ENCODE measurements around the gene CCDC158.

Gene CCDC158

DNA sequence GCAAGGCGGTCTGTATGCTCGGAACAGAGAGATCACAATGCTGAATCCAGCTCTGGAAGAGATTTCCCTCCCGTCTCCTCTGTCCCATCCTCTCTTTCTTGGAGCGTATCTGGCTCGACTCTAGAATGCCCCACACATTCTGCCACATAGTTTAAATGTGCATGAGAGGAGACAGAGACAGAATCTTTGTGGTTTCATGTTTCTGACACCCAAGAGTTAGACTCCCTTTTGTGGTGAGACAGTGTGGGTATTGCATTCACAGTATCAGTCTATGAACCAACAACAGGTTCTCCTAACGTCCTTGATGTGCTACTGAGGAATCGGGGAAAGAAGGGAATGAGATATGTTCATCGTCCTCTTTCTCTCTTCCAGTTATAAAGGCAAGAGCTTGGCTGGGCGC is 144.1 kb downstream of the CCDC158 start:
- no peak for DNase-seq

GRCh38 chr4:76275486-76276124 is 145.3 kb downstream of the CCDC158 start:
- DNase-seq = no peak

DNA sequence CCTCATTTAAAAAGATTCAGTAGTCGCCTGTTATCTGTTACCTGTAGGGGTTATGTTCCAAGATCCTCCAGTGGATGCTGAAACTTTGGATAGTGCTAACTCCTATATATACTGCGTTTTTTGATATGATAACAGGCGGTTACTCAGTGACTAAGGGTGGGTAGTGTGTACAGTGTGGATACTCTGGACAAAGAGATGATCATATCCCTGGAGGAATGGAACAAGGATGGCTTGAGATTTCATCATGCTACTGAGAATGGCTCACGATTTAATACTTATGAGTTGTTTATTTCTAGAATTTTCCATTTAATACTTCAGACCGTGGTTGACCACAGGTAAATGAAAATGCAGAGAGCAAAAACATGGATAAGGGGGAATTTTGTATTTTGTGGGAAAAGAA is 147.9 kb downstream of the CCDC158 start:
- DNase-seq = no peak

DNA sequence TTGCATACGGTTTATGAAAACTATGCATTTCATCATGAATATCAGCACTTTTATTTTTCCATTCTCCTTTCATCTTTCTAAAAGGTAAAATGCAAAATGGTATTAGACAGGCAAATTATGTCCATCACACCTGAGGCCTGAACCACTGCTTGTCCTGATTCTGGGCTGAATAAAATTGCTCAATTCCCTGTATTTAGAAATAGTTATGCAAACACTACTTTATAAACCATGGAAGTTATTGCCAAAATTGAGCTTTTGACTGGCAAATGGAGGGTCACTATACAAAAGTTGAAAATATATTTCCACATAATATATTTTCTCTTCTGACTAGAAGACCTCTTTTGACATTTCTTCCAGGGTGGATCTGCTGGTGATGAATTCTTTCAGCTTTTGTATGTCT is 148.4 kb downstream of the CCDC158 start:
- no peak for DNase-seq

DNA sequence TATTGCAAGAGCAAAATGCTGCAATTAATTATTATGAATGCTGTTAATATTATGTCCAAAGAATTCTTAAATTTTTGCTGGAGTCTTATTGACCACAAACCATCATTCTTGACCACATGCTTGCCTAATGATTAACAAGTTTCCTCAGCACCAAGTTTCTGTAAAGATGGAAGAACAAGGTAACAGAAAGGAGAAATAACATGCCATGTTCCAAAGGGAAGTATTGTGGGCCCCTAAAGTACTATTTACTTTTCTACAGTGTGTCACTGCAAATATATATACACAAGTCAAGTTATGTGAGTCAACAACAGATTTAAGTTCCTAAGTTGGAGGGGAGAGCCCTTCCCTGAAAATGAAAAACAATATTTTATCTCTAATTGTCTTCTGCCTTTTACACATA is 148.9 kb downstream of the CCDC158 start:
- DNase-seq = no peak

- DNase-seq = no peak
Measured at GRCh38 chr4:76271248-76271647, 149.7 kb downstream of the CCDC158 start.

GRCh38 chr4:76270244-76271175 is 150.4 kb downstream of the CCDC158 start:
- DNase-seq = no peak

GRCh38 chr4:76267811-76268210 is 153.1 kb downstream of the CCDC158 start:
- no peak for DNase-seq

DNA sequence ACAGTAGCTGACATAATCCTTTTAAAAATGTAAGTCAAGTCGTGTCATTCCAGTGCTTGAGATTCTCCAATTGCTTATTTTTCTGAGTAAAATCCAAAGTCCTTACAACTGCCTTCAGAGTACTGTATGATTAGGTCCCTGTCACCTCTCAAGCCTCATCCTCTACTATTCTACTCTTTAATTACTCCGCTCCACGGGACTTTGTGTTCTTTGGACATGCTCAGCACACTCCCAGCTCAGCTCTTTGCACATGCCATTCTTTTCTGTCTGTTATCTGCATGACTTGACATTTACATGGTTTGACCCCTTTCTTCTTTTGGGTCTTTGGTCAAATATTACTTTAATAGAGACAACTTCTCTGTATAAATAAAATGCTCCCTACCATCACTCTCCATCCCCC is 154.3 kb downstream of the CCDC158 start:
- no peak for DNase-seq

DNA sequence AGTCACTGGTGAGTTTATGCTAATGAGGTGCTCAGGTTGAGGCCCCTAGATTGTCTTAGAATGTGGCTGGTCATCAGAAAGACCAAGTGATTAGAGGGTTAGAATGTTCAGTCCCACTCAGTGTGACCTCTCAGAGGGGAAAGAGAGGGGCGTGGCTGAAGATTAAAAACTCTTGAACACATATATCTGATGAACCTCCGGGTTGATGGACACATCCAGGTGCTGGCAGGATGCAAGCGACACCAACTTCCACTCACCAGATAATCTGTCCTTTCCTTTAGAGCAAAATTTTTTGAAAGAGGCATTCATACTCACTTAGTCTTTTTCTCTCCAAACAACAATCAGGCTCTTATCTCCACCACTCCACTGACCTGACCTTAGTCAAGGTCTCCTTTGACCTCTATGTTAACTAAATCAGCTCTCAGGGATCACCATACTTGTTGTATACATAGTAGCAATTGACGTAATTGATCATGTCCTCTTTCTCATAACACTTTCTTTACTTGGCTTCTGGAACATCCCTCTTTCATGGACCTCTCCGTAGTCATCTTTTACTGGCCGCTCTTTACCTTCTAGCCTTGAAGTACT is 155.2 kb downstream of the CCDC158 start:
- no peak for DNase-seq

Measured in NCI-H774 (cell line).